BLaER1 treated with 17β-estradiol and CSF1 and Interleukin-3, amounts not matched to agents 10 nM and 100 nM (cell line): ENCODE results near the gene WDR70.
"Not testable (repeated sequence)": the region's sequence is repeated elsewhere in the genome, so short reads cannot be mapped to it uniquely, and the experiment has no call there.

Source experiments
- H3K27ac ChIP-seq, 11 experiments: shearing (Covaris generic); formaldehyde crosslinking; 2 replicates each; pipeline ENCODE4 v1.8.1; 2022
- H3K27me3 ChIP-seq, 11 experiments: shearing (Covaris generic); formaldehyde crosslinking; 2 replicates each; pipeline ENCODE4 v1.8.1; 2022
- H3K36me3 ChIP-seq, 11 experiments: shearing (Covaris generic); formaldehyde crosslinking; 2 replicates each; pipeline ENCODE4 v1.8.1; 2022
- H3K4me1 ChIP-seq, 10 experiments: shearing (Covaris generic); formaldehyde crosslinking; 2 replicates each; pipeline ENCODE4 v1.8.1; 2022
- H3K4me2 ChIP-seq, 11 experiments: shearing (Covaris generic); formaldehyde crosslinking; 2 replicates each; pipeline ENCODE4 v1.8.1; 2022
- H3K4me3 ChIP-seq, 10 experiments: shearing (Covaris generic); formaldehyde crosslinking; 2 replicates each; pipeline ENCODE4 v1.8.1; 2022
- H3K9ac ChIP-seq, 11 experiments: shearing (Covaris generic); formaldehyde crosslinking; 2 replicates each; pipeline ENCODE4 v1.8.1; 2022
- H3K9me3 ChIP-seq, 11 experiments: shearing (Covaris generic); formaldehyde crosslinking; replicated peaks in 1 of 11; 2 replicates each; pipeline ENCODE4 v1.8.1; 2022
- H4K20me1 ChIP-seq, 11 experiments: shearing (Covaris generic); formaldehyde crosslinking; 2 replicates each; pipeline ENCODE4 v1.8.1; 2022
- Cebpa-rat ChIP-seq, 11 experiments: shearing (Covaris generic); IDR thresholded peaks; 2 replicates each; pipeline ENCODE4 v1.8.1; 2022

WDR70 gene

DNA sequence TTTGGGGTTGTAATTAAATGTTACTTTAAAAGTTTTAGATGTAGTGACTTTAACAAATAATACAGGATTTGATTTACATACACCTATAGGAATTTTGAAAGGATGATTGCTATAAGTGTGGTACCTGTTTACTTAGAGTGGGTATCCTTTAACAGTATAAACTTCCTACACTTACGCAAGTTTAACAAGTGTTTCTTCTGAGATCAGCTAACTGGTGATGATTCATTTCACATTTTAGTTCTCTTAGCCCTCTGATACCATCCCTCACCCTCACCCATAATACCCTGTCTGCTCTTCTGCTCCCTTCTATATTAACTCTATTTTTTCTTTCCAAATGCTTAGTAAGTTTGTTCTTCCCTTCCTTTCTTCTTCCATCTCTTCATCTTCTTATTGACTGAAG lies 262.8 kb downstream of the WDR70 start:
- peaks cover 0 to 13% (median 0%) of the 10 kb centered on the region in 11 experiments; a peak in 2 of 22 replicates for H3K36me3 ChIP-seq
- peaks cover 0 to 3% (median 0%) of the 10 kb centered on the region in 11 experiments; a peak in 1 of 22 replicates for H4K20me1 ChIP-seq
- H3K9me3 ChIP-seq, result peaks cover 8 to 21% (median 12%) of the 10 kb centered on the region in 11 experiments; a peak in 14 of 22 replicates
- H3K4me1 ChIP-seq, result peaks cover 0 to 5% (median 0%) of the 10 kb centered on the region in 10 experiments; a peak in 1 of 20 replicates
- no peak for TF ChIP-seq Cebpa-rat (IDR thresholded peaks at IDR 0.05)
- no peak overlapping the region for H3K4me2 ChIP-seq
- H3K27ac ChIP-seq, result no peak overlapping the region
- H3K9ac ChIP-seq, result no peak overlapping the region
- no peak overlapping the region for H3K4me3 ChIP-seq
- no peaks in the 10 kb centered on the region for H3K27me3 ChIP-seq

- H3K36me3 ChIP-seq, result peaks cover 0 to 9% (median 0%) of the 10 kb centered on the region in 11 experiments; a peak in 6 of 22 replicates
- H3K4me3 ChIP-seq, result no peak overlapping the region
- H4K20me1 ChIP-seq, result peaks cover 0 to 3% (median 0%) of the 10 kb centered on the region in 11 experiments; a peak in 1 of 22 replicates
- H3K27ac ChIP-seq, result no peak overlapping the region
- TF ChIP-seq Cebpa-rat (IDR thresholded peaks at IDR 0.05), result no peak
- H3K4me1 ChIP-seq, result no peaks in the 10 kb centered on the region
- H3K9ac ChIP-seq, result no peak overlapping the region
- H3K27me3 ChIP-seq, result no peaks in the 10 kb centered on the region
- H3K9me3 ChIP-seq, result peaks cover 9 to 31% (median 16%) of the 10 kb centered on the region in 11 experiments; a peak in 16 of 22 replicates
- no peak overlapping the region for H3K4me2 ChIP-seq
Measured at GRCh38 chr5:37645707-37646106, 266.6 kb downstream of the WDR70 start.

GRCh38 chr5:37654566-37654965 lies 275.4 kb downstream of the WDR70 start:
- Histone ChIP-seq H3K36me3 (peaks cover 0 to 34% (median 0%) of the 10 kb centered on the region in 11 experiments; a peak in 4 of 22 replicates), H3K9me3 (peaks cover 20 to 54% (median 38%) of the 10 kb centered on the region in 11 experiments; a peak in 21 of 22 replicates)
- not testable (repeated sequence) for H3K27me3 ChIP-seq, H3K4me2 ChIP-seq, H3K4me3 ChIP-seq, H3K4me1 ChIP-seq, H4K20me1 ChIP-seq, H3K27ac ChIP-seq, H3K9ac ChIP-seq

DNA sequence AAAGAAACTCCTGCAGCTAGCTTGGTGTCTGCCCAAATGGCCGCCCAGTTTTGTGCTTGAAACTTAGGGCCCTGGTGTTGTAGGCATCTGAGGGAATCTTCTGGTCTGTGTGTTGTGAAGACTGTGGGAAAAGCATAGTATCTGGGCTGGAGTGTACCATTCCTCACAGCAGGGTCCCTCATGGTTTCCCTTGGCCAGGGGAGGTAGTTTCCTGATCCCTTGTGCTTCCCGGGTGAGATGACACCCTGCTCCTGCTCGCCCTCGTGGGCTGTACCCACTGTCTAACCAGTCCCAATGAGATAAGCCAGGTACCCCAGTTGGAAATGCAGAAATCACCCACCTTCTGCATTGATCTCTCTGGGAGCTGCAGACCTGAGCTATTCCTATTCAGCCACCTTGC lies 277.9 kb downstream of the WDR70 start:
- Histone ChIP-seq H3K4me2 (no peak overlapping the region), H3K9me3 (peaks cover 20 to 37% (median 27%) of the 10 kb centered on the region in 11 experiments; a peak in 21 of 22 replicates), H4K20me1 (peaks cover 0 to 7% (median 0%) of the 10 kb centered on the region in 11 experiments; a peak in 1 of 22 replicates), H3K4me3 (no peak overlapping the region), H3K27ac (no peak overlapping the region), H3K27me3 (no peaks in the 10 kb centered on the region), H3K9ac (no peak overlapping the region), H3K36me3 (peaks cover 0 to 34% (median 0%) of the 10 kb centered on the region in 11 experiments; a peak in 3 of 22 replicates), H3K4me1 (peaks cover 0 to 4% (median 0%) of the 10 kb centered on the region in 10 experiments; a peak in 1 of 20 replicates)
- TF ChIP-seq Cebpa-rat (IDR thresholded peaks at IDR 0.05), result no peak

DNA sequence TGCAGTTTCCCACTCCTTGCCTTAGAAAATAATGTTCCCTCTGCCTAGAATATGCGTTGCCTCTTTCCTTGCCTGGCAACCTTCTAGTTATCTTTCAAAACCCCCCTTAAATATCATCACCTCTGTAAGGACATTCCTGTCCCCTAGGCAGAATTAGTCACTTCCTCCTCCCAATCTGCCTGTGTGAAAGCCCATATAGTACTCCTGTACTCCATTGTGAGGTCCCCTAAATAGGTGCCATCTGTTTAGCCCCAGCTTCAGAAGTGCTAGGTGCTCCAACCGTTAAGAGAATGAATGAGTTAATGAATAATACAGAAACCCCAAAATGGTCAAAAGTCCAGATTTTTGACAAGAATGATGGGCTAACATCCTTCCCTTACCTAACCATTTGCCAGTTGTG lies 279.3 kb downstream of the WDR70 start:
- no peak overlapping the region for H3K27ac ChIP-seq
- no peaks in the 10 kb centered on the region for H3K27me3 ChIP-seq
- H3K4me1 ChIP-seq, result peaks cover 0 to 4% (median 0%) of the 10 kb centered on the region in 10 experiments; a peak in 1 of 20 replicates
- H4K20me1 ChIP-seq, result peaks cover 0 to 7% (median 0%) of the 10 kb centered on the region in 11 experiments; a peak in 1 of 22 replicates
- no peak for TF ChIP-seq Cebpa-rat (IDR thresholded peaks at IDR 0.05)
- no peak overlapping the region for H3K4me3 ChIP-seq
- H3K9ac ChIP-seq, result no peak overlapping the region
- no peak overlapping the region for H3K4me2 ChIP-seq
- peaks cover 0 to 34% (median 0%) of the 10 kb centered on the region in 11 experiments; a peak in 3 of 22 replicates for H3K36me3 ChIP-seq
- peaks cover 11 to 27% (median 19%) of the 10 kb centered on the region in 11 experiments; a peak in 21 of 22 replicates for H3K9me3 ChIP-seq

DNA sequence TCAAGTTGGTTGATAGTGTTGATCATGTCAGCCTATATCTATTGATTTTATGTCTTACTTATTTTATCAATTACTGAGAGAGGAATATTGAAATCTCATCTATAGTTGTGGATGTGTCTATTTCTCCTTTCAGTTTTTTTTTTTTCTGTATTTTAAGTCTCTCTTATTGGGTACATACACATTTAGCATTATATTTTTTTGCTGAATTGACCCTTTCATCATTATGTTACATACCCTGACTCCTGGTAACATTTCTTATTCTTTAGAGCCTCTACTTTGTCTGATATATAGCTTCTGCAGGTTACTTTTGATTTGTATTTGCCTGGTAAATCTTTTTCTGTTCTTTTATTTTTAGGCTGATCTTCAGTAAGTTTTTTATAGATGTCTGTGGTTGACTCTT lies 281.2 kb downstream of the WDR70 start:
- peaks cover 0 to 17% (median 0%) of the 10 kb centered on the region in 11 experiments; a peak in 2 of 22 replicates for H3K36me3 ChIP-seq
- peaks cover 0 to 8% (median 1%) of the 10 kb centered on the region in 11 experiments; a peak in 5 of 22 replicates for H3K9me3 ChIP-seq
- peaks cover 0 to 4% (median 0%) of the 10 kb centered on the region in 10 experiments; a peak in 1 of 20 replicates for H3K4me1 ChIP-seq
- no peak for TF ChIP-seq Cebpa-rat (IDR thresholded peaks at IDR 0.05)
- no peak overlapping the region for H3K9ac ChIP-seq
- no peak overlapping the region for H3K4me2 ChIP-seq
- no peaks in the 10 kb centered on the region for H3K27me3 ChIP-seq
- no peak overlapping the region for H3K27ac ChIP-seq
- H4K20me1 ChIP-seq, result peaks cover 0 to 7% (median 0%) of the 10 kb centered on the region in 11 experiments; a peak in 2 of 22 replicates
- no peak overlapping the region for H3K4me3 ChIP-seq

GRCh38 chr5:37661227-37661920 lies 282.3 kb downstream of the WDR70 start:
- Histone ChIP-seq H3K4me1 (peaks cover 0 to 4% (median 0%) of the 10 kb centered on the region in 10 experiments; a peak in 1 of 20 replicates), H3K9me3 (0 out of 22 replicates have a peak, but pooled peaks cover 0 to 4% (median 0%) of the 10 kb centered on the region in 11 experiments), H3K27me3 (no peaks in the 10 kb centered on the region), H3K4me3 (no peak overlapping the region), H3K27ac (no peak overlapping the region), H3K9ac (no peak overlapping the region), H3K36me3 (peaks cover 0 to 12% (median 0%) of the 10 kb centered on the region in 11 experiments; a peak in 3 of 22 replicates), H4K20me1 (peaks cover 0 to 10% (median 0%) of the 10 kb centered on the region in 11 experiments; a peak in 2 of 22 replicates), H3K4me2 (no peak overlapping the region)
- no peak for TF ChIP-seq Cebpa-rat (IDR thresholded peaks at IDR 0.05)

- H3K9me3 ChIP-seq, result 0 out of 22 replicates have a peak, but pooled peaks cover 0 to 4% (median 0%) of the 10 kb centered on the region in 11 experiments
- H3K27ac ChIP-seq, result no peak overlapping the region
- H3K27me3 ChIP-seq, result no peaks in the 10 kb centered on the region
- H3K4me2 ChIP-seq, result no peak overlapping the region
- no peak overlapping the region for H3K4me3 ChIP-seq
- H3K9ac ChIP-seq, result no peak overlapping the region
- H3K36me3 ChIP-seq, result peaks cover 0 to 11% (median 0%) of the 10 kb centered on the region in 11 experiments; a peak in 3 of 22 replicates
- peaks cover 0 to 10% (median 0%) of the 10 kb centered on the region in 11 experiments; a peak in 2 of 22 replicates for H4K20me1 ChIP-seq
- no peak for TF ChIP-seq Cebpa-rat (IDR thresholded peaks at IDR 0.05)
- peaks cover 0 to 4% (median 0%) of the 10 kb centered on the region in 10 experiments; a peak in 1 of 20 replicates for H3K4me1 ChIP-seq
Measured at GRCh38 chr5:37661951-37662350, 282.8 kb downstream of the WDR70 start.

GRCh38 chr5:37662362-37662761 lies 283.2 kb downstream of the WDR70 start:
- 0 out of 22 replicates have a peak, but pooled peaks cover 0 to 4% (median 0%) of the 10 kb centered on the region in 11 experiments for H3K9me3 ChIP-seq
- H3K27me3 ChIP-seq, result no peaks in the 10 kb centered on the region
- no peak overlapping the region for H3K9ac ChIP-seq
- H3K4me1 ChIP-seq, result peaks cover 0 to 4% (median 0%) of the 10 kb centered on the region in 10 experiments; a peak in 1 of 20 replicates
- H3K4me3 ChIP-seq, result no peak overlapping the region
- H3K27ac ChIP-seq, result no peak overlapping the region
- peaks cover 0 to 10% (median 0%) of the 10 kb centered on the region in 11 experiments; a peak in 2 of 22 replicates for H4K20me1 ChIP-seq
- peaks cover 0 to 11% (median 0%) of the 10 kb centered on the region in 11 experiments; a peak in 2 of 22 replicates for H3K36me3 ChIP-seq
- TF ChIP-seq Cebpa-rat (IDR thresholded peaks at IDR 0.05), result no peak
- no peak overlapping the region for H3K4me2 ChIP-seq
